IPS-18c (cell line): ENCODE results near the gene ANXA10.
"Not testable (repeated sequence)": the region's sequence is repeated elsewhere in the genome, so short reads cannot be mapped to it uniquely, and the experiment has no call there.

ENCODE experiments used
- H3K4me3 ChIP-seq: 2 replicates; pipeline ENCODE4 v1.7.0; 2013; ENCODE audit warnings: low read depth, mild to moderate bottlenecking, low read length, moderate library complexity; ENCODE audit not compliant: insufficient read depth
- H3K9me3 ChIP-seq: one replicate; pipeline ENCODE4 v1.6.1; 2013; ENCODE audit warnings: mild to moderate bottlenecking, low read length, moderate library complexity; ENCODE audit not compliant: control insufficient read depth, insufficient read depth

ANXA10 gene

DNA sequence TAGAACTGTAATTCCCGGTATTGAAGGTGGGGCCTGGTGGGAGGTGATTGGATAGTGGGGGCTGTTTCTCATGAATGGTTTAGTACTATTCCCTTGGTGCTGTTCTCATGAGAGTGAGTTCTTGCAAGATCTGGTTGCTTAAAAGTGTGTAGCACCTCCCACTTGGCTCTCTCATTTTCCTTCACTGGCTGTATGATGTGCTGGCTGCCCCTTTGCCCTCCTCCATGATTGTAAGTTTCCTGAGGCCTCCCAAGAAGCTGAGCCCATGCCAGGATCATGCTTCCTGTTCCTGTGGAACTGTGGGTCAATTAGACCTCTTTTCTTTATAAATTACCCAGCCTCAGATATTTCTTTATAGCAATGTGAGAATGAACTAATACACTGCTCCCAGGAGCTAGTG is 8.7 kb downstream of the ANXA10 start:
- H3K4me3 ChIP-seq: no peak overlapping the region
- no peaks in the 10 kb centered on the region for H3K9me3 ChIP-seq

GRCh38 chr4:168102403-168102802 is 10.1 kb downstream of the ANXA10 start:
- Histone ChIP-seq H3K9me3 (no peaks in the 10 kb centered on the region), H3K4me3 (no peak overlapping the region)

GRCh38 chr4:168109527-168109926 is 17.2 kb downstream of the ANXA10 start:
- no peak overlapping the region for H3K4me3 ChIP-seq
- no peaks in the 10 kb centered on the region for H3K9me3 ChIP-seq

GRCh38 chr4:168113059-168113458 is 20.7 kb downstream of the ANXA10 start:
- not testable (repeated sequence) for H3K4me3 ChIP-seq, H3K9me3 ChIP-seq

DNA sequence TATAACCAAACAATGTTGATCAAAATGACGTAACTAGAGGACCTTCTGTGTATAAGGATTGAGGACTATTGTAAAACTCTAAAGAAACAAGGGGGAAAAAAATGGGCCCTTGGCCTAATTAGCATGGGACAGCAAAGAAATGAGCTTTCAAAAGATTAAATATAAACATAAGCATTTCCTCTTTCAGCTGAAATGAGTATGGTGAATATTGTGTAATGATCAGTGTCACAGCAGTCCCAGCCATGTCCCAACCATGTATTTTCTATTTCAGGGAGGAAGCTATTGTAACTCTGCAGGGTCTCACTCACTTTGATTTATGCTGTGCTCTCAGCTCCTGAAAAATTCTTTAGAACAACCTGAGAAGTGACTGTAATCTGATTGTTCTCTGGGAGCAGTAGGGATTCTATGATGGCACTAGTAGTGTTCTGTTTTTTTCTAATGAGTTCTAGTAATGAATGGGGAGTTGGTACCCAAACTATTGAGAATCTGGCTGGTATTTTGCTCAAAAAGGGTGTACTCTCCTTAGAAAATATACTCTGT is 25.8 kb downstream of the ANXA10 start:
- peaks cover 3% of the 10 kb centered on the region for H3K9me3 ChIP-seq
- H3K4me3 ChIP-seq: no peak overlapping the region

GRCh38 chr4:168119100-168119499 is 26.8 kb downstream of the ANXA10 start:
- H3K9me3 ChIP-seq: peaks cover 3% of the 10 kb centered on the region
- H3K4me3 ChIP-seq: no peak overlapping the region

- Histone ChIP-seq H3K4me3 (no peak overlapping the region), H3K9me3 (peaks cover under 1% of the 10 kb centered on the region)
These were observed 27.6 kb downstream of the ANXA10 start for GRCh38 chr4:168119890-168120289.

- H3K4me3 ChIP-seq: no peak overlapping the region
- H3K9me3 ChIP-seq: no peaks in the 10 kb centered on the region
These were observed 28.5 kb downstream of the ANXA10 start for GRCh38 chr4:168120811-168121210.

GRCh38 chr4:168124008-168124641 is 31.8 kb downstream of the ANXA10 start:
- no peaks in the 10 kb centered on the region for H3K9me3 ChIP-seq
- H3K4me3 ChIP-seq: no peak overlapping the region

DNA sequence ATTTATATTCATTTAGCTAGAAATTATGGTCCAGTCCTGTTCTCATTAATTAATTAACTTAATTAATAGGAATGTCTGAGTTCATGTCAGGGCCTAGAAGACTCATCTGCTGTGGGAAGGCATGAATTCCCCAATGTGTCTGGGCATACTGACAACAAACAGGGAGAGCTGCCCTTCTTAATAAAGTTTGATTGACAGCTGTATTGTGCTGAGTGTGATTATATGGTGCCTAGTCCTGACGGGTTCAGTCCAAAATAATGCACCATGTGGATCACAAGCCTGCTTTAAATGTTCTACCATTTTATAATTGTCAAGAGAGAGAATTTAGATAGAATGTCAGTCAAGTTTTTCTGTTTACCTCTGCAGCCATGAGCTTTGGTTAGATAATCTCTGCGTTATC is 34.6 kb downstream of the ANXA10 start:
- H3K9me3 ChIP-seq: no peaks in the 10 kb centered on the region
- H3K4me3 ChIP-seq: no peak overlapping the region

- Histone ChIP-seq H3K4me3 (no peak overlapping the region), H3K9me3 (no peaks in the 10 kb centered on the region)
These were observed 36.3 kb downstream of the ANXA10 start for GRCh38 chr4:168128601-168129000.

GRCh38 chr4:168129046-168129772 is 36.9 kb downstream of the ANXA10 start:
- Histone ChIP-seq H3K4me3 (no peak overlapping the region), H3K9me3 (no peaks in the 10 kb centered on the region)

GRCh38 chr4:168129802-168130201 is 37.5 kb downstream of the ANXA10 start:
- no peaks in the 10 kb centered on the region for H3K9me3 ChIP-seq
- H3K4me3 ChIP-seq: no peak overlapping the region

DNA sequence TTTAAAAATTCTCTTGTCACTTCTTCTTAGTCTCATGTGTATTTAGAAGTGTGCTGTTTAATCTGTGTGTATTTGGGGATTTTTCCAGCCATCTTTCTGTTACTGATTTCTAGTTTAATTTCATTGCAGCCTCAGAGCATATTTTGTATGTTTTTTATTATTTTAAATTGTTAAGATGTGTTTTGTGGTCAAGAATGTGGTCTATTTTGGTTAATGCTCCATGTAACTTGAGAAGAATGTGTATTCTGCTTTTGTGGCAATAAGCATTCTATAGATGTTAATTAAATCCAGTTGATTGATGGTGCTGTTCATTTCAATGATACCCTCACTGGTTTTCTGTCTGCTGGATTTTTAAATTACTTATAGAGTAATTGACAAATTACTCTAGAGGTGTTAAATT is 38.9 kb downstream of the ANXA10 start:
- Histone ChIP-seq H3K9me3 (no peaks in the 10 kb centered on the region), H3K4me3 (no peak overlapping the region)

DNA sequence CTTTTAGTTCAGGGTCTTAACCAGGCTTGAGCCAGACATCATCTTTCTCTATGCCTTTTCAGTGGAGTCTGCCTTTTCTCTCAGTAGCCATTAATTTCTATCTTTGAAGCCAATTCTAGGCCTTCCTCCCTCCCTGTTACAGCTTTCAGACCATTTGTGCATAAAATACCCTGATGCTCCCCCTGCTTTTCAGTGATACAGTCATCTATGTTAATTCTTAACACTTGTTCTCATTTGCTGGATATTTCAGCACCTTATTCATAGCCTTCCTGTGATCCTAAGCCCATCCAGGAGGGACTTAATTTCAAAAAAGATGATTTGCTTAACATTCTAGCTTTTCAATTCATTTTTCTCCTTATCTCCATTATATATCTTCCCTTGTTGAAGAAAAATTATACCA is 42.3 kb downstream of the ANXA10 start:
- H3K9me3 ChIP-seq: no peaks in the 10 kb centered on the region
- H3K4me3 ChIP-seq: no peak overlapping the region

- not testable (repeated sequence) for H3K9me3 ChIP-seq, H3K4me3 ChIP-seq
These were observed 43.5 kb downstream of the ANXA10 start for GRCh38 chr4:168135860-168136259.

DNA sequence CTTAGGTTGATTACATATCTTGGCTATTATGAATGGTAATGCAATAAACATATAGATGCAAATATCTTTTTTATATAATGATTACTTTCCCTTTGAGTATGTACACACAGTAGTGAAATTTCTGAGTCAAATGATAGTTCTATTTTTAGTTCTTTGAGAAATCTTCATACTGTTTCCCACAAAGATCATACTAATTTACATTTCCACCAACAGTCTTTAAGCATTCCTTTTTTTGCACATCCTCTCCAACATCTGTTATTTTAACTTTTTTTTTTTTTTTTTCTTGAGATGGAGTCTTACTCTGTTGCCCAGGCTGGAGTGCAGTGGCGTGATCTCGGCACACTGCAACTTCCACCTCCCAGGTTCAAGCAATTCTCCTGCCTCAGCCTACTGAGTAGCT is 45.4 kb downstream of the ANXA10 start:
- H3K9me3 ChIP-seq, H3K4me3 ChIP-seq: not testable (repeated sequence)

GRCh38 chr4:168138143-168138542 is 45.8 kb downstream of the ANXA10 start:
- H3K9me3 ChIP-seq: no peaks in the 10 kb centered on the region

More at GRCh38 chr4:168138143-168138542, 45.8 kb downstream of the ANXA10 start:
- H3K4me3 ChIP-seq: no peak overlapping the region
